Activated T-cell treated with anti-CD3 and anti-CD28 coated beads for 4 hours (primary cell): ENCODE measurements around the gene MGLL.

Source experiments
- DNase-seq: peaks from one replicate; pipeline ENCODE4 v3.0.0-alpha.2; 2020

MGLL gene

DNA sequence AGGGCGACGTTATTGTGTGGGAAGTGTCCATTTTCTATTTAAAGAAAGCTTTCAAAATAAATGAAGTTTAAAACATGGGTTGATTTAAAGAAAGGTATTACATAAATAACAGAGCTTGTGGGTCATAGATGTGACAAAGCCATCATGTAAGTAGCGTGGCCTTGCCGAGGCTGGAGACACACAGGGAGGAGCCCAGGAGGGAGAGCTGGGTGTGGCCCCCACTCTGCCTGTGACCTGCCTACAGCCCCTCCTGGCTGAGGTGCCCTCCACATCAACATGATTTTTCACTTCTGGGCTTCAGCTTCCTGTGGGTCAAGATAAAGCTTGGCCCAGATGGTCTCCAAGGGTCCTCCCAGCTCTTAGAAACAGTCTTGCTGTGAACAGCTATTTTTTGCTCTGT, 12.5 kb upstream of the MGLL start:
- no peak for DNase-seq

DNA sequence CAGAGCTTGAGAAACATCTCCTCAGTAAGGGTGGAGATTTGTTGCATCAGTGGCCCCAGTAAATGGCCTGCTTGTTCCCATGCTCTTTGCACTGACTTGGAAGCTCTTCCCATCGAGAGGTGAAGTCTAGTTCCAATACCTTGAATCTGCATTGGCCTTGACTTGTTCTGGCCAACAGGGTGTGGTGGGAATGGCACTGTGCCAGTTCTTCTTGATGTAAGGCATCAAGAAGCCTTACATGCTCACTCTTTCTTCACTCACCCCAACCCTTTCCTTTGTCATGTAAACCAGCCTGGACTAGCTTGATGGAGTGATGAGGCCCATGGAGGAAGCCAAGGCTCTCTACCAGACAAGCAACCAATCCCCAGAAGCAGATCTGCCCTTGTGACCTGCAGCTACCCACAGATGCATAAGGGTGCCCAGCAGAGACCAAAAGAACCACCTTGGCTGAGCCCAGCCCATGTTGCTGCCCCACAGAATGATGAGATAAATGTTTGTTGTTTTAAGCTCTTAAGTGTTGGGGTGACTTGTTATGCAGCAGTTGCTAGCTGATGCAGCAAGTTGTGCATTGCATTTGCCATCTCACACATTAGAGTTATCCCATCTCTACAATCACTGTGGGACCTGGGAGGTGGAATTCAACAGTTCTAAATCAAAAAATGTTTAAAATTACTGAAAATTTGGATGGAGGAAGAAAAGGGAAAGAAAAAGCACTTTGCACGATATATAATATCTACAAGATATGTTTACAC, 11.1 kb upstream of the MGLL start:
- DNase-seq, result no peak

DNA sequence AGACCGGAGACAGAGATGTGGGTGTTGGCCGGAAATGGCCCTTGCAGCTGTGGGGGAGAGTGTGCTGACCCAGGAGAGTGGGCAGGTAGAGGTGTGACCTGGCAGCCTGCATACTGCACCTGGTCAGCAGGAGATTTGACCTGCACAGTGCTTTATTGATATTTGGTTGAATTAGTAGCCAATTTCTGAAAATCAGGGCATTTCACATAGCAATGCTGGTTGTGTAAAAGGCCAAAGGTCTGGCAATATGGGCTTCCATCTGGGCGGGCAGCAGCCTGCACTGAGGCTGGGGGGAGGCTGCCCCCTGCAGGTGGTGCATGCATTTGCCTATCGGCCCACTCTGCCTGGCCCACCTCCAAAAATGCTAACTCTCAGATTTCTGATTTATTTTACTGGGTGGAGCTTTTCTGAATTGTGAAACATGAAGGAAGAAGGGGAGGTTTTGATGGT, 9.4 kb upstream of the MGLL start:
- no peak for DNase-seq

DNA sequence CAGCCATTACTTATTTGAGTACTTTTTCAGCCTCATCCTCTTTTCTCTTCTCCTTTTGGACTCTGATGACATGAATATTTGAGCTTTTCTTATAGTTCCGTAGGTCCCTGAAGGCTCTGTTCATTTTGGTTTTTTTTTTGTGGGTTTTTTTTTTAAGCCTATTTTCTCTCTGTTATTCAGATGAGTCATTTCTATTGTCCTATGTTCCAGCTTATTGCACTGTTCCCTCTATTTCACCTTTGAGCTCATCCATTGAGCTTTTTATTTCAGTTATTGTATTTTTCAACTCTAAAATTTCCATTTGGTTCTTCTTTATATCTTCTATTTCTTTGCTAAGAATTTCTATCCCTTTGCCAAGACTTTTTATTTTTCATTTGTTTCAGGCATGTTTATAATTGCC, 7.2 kb upstream of the MGLL start:
- no peak for DNase-seq

DNA sequence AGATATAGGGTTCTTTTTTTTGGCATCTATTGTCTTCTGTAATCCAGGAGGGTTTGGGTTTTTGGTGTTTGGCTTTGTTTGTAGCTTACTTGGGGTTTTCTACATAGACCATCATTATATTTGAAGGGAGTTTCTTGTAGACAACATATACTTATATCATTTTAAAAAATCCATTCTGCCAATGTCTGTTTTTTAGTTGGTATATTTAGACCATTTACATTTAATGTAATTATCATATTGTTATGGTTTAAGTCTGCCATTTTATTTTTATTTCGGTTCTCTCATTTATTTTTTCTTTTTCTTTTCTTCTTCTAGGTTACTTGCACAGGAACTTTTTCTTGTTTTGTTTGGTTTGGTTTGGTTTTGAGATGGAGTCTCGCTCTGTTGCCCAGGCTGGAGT, 5.5 kb upstream of the MGLL start:
- no peak for DNase-seq

DNA sequence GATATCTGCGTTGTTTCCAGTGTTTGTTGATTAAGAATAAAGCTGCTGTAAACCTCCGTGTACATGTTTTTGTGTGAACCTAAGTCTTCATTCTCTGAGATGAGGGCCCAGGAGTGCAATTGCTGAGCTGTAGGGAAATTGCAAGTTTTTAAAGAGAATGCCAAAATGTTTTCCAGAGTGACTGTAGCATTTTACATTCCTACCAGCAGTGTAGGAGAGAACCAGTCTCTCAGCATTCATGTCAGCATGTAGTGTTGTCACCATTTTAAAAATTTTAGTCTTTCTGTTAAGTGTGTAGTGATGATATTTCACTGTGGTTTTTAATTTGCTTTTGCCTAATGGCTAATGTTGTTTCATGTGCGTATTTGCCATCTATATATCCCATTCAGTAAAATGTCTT, 3.4 kb upstream of the MGLL start:
- no peak for DNase-seq

DNA sequence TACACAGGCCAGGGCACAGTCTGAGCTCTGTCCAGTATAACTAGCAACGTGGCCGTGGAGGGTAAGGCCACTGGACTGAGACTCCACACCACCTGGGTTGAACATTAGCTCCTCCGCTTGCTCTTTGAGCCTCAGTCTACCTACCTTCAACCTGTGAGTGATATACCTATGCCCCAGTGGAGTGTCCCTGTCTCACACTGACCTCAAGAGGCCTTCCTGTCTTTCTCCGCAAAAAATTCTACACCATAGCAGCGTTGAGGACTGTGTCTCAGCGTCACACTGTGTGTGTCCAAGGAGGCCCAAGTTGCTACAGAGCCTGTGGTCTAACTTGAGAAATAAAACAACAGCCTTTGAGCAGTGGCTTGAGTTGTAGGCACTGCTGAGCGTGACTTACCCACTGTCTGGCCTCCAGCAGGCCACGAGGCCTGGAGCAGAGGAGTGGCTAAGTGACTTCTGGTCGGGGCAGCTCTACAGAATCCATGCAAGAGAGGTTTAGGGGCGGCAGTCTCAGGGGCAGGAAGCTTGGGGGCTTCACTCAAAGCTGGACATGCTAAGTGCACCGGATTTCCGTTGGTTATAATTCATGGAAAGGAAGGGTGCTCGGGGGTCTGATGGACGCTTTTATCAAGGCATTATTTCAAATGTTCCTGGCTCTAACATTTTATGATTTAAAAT, 2.0 kb upstream of the MGLL start:
- no peak for DNase-seq

DNA sequence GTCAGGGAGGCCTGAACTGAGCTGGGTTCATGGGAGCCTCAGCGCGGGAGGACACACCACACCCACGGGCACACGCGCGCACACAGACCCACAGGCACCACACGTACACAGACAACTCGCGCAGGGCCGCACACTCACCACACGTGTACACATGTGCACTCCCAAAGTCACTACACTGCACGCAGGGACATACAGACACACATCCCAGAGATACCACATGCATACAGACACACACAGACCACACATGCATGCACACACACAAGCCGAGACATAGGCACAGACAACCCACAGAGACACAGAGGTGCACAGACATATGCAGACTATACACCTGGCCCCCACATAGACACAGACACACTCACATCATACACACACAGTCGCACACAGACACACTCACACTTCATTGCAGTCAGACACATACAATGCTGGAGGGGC, 1.1 kb upstream of the MGLL start:
- DNase-seq, result no peak

DNA sequence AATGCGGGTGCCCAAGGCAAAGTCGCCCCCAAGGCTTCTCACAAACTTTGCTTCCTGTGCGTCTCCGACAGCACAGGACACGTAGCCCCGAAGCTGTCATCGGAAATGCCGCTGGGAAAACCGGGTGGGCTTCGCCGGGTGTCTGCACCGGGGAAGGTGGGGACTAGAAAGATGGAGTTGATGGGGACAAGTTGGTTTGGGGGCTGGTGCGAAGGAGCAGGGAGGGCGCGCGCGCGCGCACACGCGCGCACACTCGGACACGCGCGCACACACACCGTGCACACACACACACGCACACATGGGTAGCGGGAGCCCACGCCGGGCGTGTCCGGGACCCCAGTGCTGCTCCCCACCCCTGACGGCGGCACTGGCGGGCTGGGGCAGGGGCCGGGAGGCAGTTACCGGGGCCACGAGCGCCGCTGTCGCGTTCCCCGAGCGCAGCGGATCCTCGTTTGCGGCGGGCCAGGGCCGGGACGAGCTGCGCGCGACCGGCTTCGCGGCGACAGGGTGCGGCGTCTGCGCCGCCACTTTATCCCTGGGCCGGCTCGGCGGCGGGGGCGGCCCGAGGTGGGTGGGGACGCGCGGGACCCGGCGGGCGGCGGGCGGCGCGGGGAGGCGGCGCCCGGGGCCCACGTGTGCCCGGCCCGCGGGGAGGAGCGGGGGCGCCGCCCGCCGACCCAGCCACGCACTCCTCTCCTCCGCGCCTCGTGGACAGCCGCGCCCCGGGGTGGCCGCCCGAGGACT, 539 bp upstream of the MGLL start:
- no peak for DNase-seq

DNA sequence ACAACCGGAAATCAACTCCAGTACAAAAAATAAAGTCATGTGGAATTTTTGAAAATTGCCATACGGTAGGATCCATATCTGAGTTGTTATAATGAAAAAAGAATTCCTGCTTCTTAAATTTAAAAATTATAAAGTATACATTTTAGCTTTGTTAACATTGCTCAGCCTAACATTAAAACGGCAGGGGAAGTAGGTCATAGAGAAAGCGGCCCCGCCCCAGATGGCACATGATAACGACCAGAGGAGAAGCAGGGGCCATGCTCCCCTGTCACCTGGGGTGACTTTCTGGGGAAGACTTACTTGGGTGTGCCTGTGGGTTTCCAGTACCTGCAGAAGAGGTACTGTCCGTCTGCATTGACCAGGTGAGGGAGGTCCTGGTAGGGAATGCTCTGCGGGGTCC, 921 bp downstream of the MGLL start:
- no peak for DNase-seq

DNA sequence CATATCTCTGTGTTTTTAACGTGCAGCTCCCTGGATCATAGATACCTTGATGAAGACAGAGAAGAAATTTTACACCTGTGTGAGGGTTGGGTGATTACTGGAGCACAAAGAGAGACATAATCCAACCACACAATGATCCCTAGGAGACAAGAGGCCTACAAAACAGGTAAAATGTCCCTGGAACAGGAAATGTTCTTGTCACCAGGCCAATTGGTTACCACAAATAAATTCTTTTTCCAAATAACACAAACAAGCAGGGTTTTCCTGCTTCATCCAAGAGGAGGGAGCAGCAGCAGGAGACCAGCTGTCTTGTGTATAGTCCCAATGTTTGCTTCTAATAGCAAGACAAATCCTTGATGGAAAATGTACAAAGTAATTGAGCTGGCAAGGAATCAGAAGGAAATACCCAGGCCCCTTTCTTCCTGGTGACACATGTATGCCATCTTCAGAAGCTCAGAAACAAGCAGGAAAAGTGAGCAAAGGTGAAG, 1.4 kb downstream of the MGLL start:
- no peak for DNase-seq

DNA sequence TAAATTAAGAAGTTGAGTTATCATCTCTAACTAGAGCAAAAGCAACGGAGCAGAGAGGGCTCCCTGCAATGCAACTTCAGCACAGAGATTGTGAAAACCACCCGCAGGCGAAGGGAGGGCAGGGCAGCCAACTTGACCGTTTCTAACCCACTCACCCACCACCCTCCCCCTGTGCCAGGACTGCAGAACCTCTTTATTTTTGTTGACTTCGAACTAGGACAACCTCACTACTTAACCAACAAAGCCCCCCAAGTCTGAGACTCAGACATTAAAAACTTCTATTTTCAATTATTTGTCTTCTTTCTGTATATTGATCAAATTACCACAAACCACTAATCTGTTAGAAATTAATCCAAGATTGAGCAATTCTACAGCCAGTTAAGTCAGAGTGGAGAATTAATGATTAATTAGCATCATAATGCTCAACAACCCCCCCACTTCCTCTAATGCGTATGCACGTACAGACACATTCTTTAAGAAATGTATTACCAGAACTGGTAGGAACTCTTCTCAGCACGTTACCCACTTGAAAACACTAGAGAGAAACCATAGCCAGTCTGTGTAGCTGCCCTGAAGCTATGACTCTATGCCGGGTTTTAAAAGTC, 2.0 kb downstream of the MGLL start:
- no peak for DNase-seq

DNA sequence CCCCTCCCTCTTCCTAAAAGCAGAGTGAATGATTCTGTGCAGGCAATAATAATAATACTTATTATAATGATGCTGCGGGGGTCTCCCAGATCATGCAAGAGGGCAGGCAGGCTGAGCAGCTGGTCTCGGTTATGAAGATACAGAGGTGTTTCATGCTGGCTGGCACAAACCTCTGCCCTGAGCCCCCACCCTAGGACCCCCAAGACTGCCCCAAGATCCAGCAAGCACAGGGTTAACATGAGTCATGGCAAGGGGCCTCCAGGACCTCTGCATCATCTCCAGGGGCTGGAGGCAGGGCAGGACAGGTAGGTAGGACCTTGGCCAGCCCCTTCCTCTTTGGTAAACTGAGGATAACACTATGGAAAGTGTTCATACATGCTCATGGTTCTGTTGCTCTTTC, 2.7 kb downstream of the MGLL start:
- no peak for DNase-seq

DNA sequence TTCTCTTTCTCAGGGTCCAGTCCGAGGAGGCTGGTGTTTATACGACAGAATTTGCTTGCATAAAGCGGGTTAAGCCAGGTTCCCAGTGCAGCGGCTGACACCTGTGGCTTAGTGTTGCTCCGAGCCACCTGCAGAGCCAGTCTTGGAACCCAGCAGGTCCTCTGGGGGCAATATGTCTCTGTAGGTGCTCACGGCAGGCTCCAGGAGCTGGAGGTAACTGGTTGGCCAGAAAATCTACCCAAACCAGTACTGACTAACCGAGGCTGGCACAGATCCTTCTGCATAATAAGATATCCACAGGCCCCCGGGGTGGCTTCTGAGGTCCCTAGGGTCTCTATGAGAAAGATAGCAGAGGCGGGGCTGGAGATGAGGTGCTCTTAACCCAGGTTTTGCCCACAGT, 3.2 kb downstream of the MGLL start:
- no peak for DNase-seq

DNA sequence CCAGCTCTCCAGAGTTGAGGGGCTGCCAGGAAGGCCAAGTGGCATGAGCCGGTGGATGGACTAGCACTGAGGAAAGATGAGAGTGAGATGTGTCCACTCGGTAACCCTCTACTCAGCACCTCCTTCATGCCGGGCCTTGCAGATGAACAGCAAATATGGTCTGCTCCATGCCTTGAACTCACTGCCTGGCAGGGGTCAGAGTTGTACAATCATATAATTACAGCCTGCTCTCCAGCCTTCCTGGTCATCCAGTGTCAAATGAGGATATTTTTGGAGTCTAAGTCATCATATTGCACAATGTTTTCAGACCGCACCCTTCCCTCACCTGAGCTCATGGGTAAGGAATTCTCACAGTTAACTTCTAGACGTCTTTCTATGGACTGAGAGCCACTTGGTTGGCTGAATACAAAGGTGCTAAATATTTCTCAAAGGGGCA, 4.9 kb downstream of the MGLL start:
- no peak for DNase-seq

DNA sequence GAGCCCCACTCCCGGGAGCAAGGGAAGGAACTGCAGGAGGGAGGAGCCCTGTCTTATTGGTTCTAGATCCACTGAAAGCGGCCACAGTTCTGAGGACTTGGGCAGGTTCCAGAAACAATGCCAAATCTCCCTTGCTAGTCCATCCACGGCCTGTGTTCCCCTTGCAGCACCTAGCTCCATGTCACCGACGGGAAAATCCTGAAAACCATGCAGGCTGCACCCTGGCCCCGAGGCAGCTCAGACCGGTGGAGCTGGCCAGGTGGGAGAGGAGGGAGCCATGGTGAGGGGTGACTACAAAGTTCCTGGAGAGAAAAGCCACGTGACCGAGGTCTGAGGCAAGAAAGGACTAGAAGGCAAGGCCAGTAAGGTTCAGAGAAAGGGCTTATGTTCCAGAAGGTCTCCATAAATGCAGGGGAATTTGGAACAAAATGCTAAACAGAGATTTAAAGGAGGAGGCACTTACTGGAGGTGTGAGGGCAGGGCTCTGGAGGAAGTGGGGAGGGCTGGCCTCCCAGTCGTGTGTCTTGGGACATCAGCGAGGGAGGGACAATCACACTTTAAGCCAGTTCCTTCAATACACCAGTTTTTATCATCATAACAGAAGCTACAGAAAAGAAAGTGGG, 5.4 kb downstream of the MGLL start:
- no peak for DNase-seq

DNA sequence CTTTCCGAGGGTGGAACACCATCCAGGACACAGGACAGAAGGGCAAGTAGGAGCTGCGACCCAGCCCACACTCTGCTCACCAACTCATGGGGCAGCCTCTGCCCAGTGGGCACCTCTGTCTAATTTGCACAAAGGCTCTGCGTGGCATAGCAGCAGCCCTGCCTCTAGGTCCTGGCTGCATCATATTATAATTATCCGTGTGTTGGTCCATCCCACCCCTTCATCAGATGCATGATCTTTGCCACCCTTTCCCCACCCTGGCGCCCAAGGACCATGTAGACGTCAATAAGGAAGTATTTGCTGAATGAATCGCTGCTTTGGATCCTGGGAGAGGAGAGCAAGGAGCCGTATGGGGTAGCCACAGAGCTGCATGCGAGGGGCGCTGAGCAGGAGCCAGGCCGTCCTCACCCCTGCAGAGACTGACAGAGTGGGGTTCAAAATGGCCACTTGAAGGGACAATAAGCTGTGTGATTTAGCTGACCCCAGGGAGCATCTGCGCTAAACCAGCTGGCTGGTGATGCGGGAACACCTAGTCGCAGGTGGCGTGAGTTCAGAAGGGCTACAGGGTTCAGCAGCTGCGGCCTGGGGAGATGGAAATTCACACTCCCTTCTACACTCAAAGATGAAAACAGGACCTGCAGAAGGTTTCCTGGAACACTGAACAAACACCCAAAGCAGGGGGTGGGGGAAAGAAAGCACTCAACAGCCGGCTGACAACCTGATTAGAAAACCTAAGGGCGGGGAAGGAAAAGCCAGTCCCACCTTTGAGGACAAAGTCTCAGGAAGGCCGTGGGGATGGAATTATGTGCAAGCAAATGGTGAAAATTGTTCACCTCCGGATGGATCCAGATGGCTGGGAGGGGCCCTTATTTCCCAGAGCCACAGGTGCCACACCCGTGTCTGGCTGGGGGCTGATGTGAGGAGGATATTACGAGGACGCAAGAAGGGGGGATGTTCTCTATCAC, 6.4 kb downstream of the MGLL start:
- no peak for DNase-seq

DNA sequence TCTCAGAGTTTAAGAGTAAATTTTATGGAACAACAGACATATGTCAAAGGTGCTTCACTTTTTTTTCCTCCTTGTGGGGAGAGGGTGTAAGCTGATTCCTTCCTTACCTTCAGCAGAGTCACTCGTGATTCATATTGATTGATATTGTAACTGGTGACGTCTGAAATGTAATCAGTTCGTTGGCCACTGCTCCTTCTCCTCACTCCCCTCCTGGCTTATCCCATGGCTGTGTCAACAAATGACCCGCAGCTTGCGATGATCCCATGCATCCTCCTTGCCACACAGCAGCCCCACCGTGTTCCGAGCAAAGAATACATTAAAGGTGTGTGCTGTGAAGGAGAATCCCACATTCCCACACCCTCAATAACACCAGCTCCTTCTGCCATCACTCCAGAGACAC, 7.3 kb downstream of the MGLL start:
- no peak for DNase-seq

DNA sequence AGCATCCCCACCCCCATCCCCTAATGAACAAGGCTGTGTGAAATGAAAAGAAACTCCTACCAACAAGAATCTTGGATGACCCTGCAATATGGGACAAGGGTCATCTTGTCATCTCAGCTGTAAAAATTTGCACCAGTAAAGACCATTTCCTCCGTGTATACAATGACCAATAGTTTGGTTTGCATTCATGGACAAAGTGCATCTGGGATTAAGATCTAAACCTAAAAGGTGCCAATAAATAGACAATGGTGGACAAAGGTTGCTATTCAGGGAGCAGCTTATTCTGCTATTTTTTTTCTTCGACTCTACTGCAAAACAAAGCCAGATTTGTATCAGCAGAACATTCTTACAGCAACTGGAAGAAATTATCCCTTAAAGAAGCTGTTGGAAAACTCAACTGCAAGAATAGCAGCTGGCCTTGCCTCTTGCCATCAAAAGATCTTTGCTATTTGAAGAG, 8.0 kb downstream of the MGLL start:
- no peak for DNase-seq

DNA sequence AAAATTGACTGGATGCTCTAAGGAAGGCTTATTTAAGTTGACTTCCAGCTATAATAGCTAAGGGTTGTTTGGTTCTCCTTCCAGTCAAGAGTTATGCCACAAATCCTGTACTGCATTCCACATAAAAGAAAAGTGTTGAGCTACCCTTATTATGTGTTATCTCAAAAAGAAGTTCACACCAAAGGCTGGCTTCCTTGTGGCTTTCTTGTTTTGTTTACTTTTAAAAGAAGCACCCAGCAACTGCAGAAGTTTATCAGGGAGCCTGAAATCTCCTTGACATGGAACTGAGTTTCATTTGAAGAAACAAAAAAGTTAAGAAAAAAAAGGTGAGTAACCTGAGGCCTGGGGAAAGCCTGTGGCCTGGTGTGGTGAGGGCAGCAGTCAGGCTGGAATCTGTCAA, 10.2 kb downstream of the MGLL start:
- no peak for DNase-seq

DNA sequence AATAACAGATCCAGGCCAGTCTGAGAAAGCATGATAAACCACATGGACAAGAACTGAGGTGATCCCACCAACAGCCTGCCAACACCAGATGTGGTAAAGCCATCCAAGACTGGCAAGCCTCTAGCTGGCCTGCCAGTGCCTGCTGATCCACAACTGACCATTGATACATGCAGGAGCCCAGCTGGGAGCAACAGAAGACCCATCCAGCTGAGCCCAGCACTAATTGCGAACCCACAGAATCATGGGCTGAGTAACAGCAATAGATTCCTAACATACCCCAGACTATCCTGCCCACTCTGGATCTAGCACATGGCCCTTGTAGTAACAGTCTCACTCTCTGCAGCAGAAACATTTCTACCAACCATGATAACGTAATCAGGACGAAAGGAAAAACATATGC, 10.6 kb downstream of the MGLL start:
- no peak for DNase-seq

DNA sequence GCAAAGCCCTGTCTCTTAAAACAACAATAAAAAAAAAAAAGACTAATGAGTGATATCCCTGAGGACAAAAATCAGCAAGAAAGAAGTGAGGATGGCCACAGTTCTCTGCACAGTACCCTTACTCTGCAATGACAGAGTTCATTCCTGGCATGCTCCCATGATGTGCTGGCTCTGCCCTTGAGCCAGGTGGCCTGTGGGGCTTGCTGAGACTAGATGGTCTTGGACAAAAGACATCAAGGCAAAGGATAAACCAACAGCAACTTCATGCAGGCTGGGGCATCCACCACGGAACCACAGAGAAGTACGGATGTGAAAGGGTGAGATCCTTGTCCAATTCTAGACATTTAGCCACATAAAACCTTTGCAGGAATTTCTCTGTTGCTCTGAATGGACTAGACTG, 12.7 kb downstream of the MGLL start:
- no peak for DNase-seq
